Retinal pigment epithelial cell (primary cell): ENCODE results near the gene SLC35B2.

ENCODE experiments used
- DNase-seq: peaks from one replicate; pipeline ENCODE4 v3.0.0-alpha.2; 2010; ENCODE audit warnings: low read depth
- H3K4me3 ChIP-seq: 2 replicates; pipeline ENCODE4 v1.5.1; 2011; ENCODE audit warnings: mild to moderate bottlenecking, low read length, control low read depth, moderate library complexity
- TF ChIP-seq, protein P1 (sequence below): conservative IDR thresholded peaks from 2 replicates; pipeline ENCODE4 v1.5.1; 2011; ENCODE audit warnings: low read depth, low read length, control low read depth, inconsistent platforms

The SLC35B2 gene

GRCh38 chr6:44257025-44257752 lies at the start of gene SLC35B2:
Gene SLC35B2, minus strand, starts transcription at chr6:44257528. Its CDS starts 118 bp downstream, at chr6:44257410.
- TF ChIP-seq, protein P1, sequence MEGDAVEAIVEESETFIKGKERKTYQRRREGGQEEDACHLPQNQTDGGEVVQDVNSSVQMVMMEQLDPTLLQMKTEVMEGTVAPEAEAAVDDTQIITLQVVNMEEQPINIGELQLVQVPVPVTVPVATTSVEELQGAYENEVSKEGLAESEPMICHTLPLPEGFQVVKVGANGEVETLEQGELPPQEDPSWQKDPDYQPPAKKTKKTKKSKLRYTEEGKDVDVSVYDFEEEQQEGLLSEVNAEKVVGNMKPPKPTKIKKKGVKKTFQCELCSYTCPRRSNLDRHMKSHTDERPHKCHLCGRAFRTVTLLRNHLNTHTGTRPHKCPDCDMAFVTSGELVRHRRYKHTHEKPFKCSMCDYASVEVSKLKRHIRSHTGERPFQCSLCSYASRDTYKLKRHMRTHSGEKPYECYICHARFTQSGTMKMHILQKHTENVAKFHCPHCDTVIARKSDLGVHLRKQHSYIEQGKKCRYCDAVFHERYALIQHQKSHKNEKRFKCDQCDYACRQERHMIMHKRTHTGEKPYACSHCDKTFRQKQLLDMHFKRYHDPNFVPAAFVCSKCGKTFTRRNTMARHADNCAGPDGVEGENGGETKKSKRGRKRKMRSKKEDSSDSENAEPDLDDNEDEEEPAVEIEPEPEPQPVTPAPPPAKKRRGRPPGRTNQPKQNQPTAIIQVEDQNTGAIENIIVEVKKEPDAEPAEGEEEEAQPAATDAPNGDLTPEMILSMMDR, result peak; percentile 43

DNA sequence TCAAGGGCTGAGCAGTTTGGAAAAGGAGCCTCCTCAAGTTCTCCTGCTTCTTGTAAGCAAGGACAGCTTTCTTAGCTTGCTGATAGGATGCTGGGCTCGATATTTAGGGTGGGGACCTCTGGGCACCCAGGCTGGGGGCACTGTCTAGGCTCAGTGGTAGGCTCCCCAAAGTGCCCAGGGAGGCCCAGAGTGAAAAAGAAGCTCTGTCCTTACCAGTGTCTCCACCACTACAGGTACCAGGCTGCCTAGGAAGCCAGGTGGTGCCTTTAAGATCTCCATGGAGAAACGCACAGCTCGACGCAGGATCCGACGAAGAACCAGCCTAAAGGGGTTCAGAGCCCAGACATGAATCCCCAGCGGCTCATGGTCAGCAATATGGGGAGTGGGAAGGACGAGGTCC lies 49.4 kb upstream of the SLC35B2 start:
- DNase-seq, result no peak
- no peak overlapping the region for H3K4me3 ChIP-seq
- TF ChIP-seq, protein P1, result no peak

More at GRCh38 chr6:44257025-44257752, at the start of gene SLC35B2:
- no peak for DNase-seq
- H3K4me3 ChIP-seq, result peak within 1 kb of the TSS; percentile 83

GRCh38 chr6:44305200-44305725 lies 47.9 kb upstream of the SLC35B2 start:
- H3K4me3 ChIP-seq, result no peak overlapping the region
- TF ChIP-seq, protein P1, result no peak
- no peak for DNase-seq

DNA sequence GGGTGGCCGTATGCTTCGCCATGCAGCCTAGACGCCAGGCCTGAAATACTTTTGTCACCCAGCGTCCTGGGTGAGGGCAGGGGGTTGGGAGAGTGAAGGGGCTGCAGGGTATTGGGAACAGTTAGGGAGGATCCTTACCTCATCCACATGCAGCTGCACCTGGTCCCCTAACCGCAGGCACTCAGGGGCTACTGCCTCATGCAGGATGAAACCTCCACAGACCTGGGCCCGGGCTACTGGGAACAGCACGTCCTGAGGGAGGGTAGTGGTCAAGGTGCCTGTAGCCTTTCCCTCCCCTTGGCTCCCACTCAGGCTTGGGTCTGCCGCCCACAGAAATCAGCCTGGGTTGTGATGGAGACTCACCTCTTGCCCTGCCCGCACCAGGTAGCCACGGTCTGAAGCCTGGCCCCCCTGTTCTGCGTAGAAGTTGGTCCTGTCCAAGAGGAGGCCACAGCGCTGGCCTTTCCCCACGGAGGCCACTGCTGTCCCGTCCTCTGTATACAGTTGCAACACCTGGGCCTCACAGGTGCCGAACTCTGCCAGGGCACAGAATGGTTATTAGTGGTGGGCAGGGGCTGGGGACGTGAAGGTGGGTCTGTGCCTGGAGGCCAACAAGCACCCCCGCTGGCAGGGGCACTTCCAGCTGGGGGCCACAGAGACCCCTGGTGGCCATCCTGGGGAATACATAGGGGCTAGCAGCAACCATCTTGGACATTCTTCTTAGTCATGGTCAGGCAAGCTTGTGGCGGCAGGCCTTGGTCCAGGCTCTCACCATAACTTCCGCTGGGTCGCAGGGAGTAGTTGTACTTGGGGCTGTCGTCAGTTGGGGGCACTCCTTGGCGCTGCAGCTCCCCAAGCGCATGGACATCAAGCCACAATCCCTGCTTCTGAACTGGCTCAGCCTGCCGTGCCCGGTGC lies 47.2 kb upstream of the SLC35B2 start:
- TF ChIP-seq, protein P1, result peak; percentile 88
- H3K4me3 ChIP-seq, result no peak overlapping the region
- no peak for DNase-seq

- TF ChIP-seq, protein P1, result no peak
- no peak for DNase-seq
- H3K4me3 ChIP-seq, result no peak overlapping the region
Observed at GRCh38 chr6:44303842-44304241, 46.5 kb upstream of the SLC35B2 start.

GRCh38 chr6:44302856-44303255 lies 45.5 kb upstream of the SLC35B2 start:
- H3K4me3 ChIP-seq, result no peak overlapping the region
- DNase-seq, result no peak
- TF ChIP-seq, protein P1, result no peak
